Upper lobe of left lung (tissue), 4 donors: ENCODE measurements around the gene CALM3.

Source experiments
- CTCF ChIP-seq, 6 experiments: fragments of 450-650 bp in 4 of 6; fragments of 200-600 bp in 2 of 6; sonication (generic) in 2 of 6; IDR thresholded peaks; one replicate each; pipeline ENCODE4 v1.5.1; 2016 to 2019; ENCODE audit warnings: antibody characterized with exemption in 6 of 6
- EP300 ChIP-seq, 4 donors: sonication (generic); formaldehyde crosslinking; IDR thresholded peaks; one replicate each; pipeline ENCODE4 v1.5.1; 2017; ENCODE audit warnings: antibody characterized with exemption in 4 of 4, control low read depth in 2 of 4
- POLR2A ChIP-seq, 4 donors: fragments of 450-650 bp; IDR thresholded peaks; one replicate each; pipeline ENCODE4 v1.5.1; 2016 to 2017; ENCODE audit warnings: antibody characterized with exemption in 4 of 4, mild to moderate bottlenecking in 2 of 4
- POLR2AphosphoS5 ChIP-seq, 2 donors: sonication (generic); formaldehyde crosslinking; IDR thresholded peaks; one replicate each; pipeline ENCODE4 v1.5.1; 2017; ENCODE audit warnings: antibody characterized with exemption in 2 of 2

- no peak for TF ChIP-seq CTCF (IDR thresholded peaks at IDR 0.05)
- TF ChIP-seq EP300 (IDR thresholded peaks at IDR 0.05): no peak
- TF ChIP-seq POLR2AphosphoS5 (IDR thresholded peaks at IDR 0.05): no peak
- TF ChIP-seq POLR2A (IDR thresholded peaks at IDR 0.05): no peak
Measured at GRCh38 chr19:46578450-46578849, 22.7 kb upstream of the CALM3 start.
